SK-N-SH treated with all-trans-retinoic acid at 6 μM for 48 hours (cell line): Measurements from ENCODE around the gene EGLN2.
"Not testable (repeated sequence)": the region's sequence is repeated elsewhere in the genome, so short reads cannot be mapped to it uniquely, and the experiment has no call there.

Experiments used
- BACH2 ChIP-seq: fragments of 250-450 bp; sonication (Bioruptor Pico); IDR thresholded peaks from 2 replicates; pipeline ENCODE4 v1.9.0; 2021; ENCODE audit warnings: mild to moderate bottlenecking, borderline replicate concordance
- GLIS3 ChIP-seq: fragments of 250-450 bp; sonication (Bioruptor Pico); IDR thresholded peaks from 2 replicates; pipeline ENCODE4 v1.5.0; 2020; ENCODE audit warnings: mild to moderate bottlenecking, moderate library complexity
- ISL1 ChIP-seq: fragments of 250-450 bp; sonication (Bioruptor Pico); IDR thresholded peaks from 2 replicates; pipeline ENCODE4 v2.1.2; 2022; ENCODE audit warnings: mild to moderate bottlenecking, moderate library complexity
- RARB ChIP-seq: fragments of 250-450 bp; sonication (Bioruptor Pico); IDR thresholded peaks from 2 replicates; pipeline ENCODE4 v1.8.0; 2021; ENCODE audit warnings: mild to moderate bottlenecking, moderate library complexity
- TCF4 ChIP-seq: fragments of 250-450 bp; sonication (Bioruptor Pico); IDR thresholded peaks from 2 replicates; pipeline ENCODE4 v1.8.0; 2021; ENCODE audit warnings: mild to moderate bottlenecking, moderate library complexity, borderline replicate concordance
- ZFP3 ChIP-seq: fragments of 250-450 bp; sonication (Bioruptor Pico); IDR thresholded peaks from 2 replicates; pipeline ENCODE4 v1.5.0; 2020; ENCODE audit warnings: mild to moderate bottlenecking, moderate library complexity
- TF ChIP-seq, protein P1 (sequence below): fragments of 250-450 bp; sonication (Bioruptor Pico); IDR thresholded peaks from 2 replicates; pipeline ENCODE4 v1.5.0; 2020; ENCODE audit warnings: mild to moderate bottlenecking, moderate library complexity
- TF ChIP-seq, protein P2 (sequence below): fragments of 250-450 bp; sonication (Bioruptor Pico); IDR thresholded peaks from 2 replicates; pipeline ENCODE4 v1.8.0; 2020; ENCODE audit warnings: mild to moderate bottlenecking, moderate library complexity, borderline replicate concordance
- TF ChIP-seq, protein P3 (sequence below): fragments of 250-450 bp; sonication (Bioruptor Pico); IDR thresholded peaks from 2 replicates; pipeline ENCODE4 v1.8.0; 2021; ENCODE audit warnings: low read depth, mild to moderate bottlenecking, moderate library complexity, borderline replicate concordance

DNA sequence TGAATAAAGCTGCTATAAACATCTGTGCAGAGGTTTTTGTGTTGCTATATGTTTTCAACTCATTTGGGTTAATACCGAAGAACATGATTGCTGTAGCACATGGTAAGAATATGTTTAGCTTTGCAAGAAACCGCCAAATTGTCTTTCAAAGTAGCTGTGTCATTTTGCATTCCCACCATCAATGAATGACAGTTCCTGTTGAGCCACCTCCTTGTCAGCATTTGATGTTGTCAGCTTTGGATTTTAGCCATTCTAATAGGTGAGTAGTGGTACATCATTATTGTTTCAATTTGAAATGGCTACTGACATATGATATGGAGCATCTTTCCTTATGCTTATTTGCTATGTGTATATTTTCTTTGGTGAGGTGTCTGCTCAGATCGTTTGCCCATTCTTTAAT lies 43.0 kb downstream of the EGLN2 start:
- not testable (repeated sequence) for TF ChIP-seq ZFP3 (CRISPR knock-in tag); GLIS3 (CRISPR knock-in tag); BACH2; TCF4; RARB (CRISPR knock-in tag); ISL1 (CRISPR knock-in tag)
- TF ChIP-seq, protein P1, sequence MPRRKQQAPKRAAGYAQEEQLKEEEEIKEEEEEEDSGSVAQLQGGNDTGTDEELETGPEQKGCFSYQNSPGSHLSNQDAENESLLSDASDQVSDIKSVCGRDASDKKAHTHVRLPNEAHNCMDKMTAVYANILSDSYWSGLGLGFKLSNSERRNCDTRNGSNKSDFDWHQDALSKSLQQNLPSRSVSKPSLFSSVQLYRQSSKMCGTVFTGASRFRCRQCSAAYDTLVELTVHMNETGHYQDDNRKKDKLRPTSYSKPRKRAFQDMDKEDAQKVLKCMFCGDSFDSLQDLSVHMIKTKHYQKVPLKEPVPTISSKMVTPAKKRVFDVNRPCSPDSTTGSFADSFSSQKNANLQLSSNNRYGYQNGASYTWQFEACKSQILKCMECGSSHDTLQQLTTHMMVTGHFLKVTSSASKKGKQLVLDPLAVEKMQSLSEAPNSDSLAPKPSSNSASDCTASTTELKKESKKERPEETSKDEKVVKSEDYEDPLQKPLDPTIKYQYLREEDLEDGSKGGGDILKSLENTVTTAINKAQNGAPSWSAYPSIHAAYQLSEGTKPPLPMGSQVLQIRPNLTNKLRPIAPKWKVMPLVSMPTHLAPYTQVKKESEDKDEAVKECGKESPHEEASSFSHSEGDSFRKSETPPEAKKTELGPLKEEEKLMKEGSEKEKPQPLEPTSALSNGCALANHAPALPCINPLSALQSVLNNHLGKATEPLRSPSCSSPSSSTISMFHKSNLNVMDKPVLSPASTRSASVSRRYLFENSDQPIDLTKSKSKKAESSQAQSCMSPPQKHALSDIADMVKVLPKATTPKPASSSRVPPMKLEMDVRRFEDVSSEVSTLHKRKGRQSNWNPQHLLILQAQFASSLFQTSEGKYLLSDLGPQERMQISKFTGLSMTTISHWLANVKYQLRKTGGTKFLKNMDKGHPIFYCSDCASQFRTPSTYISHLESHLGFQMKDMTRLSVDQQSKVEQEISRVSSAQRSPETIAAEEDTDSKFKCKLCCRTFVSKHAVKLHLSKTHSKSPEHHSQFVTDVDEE (CRISPR knock-in tag): not testable (repeated sequence)
- TF ChIP-seq, protein P2, sequence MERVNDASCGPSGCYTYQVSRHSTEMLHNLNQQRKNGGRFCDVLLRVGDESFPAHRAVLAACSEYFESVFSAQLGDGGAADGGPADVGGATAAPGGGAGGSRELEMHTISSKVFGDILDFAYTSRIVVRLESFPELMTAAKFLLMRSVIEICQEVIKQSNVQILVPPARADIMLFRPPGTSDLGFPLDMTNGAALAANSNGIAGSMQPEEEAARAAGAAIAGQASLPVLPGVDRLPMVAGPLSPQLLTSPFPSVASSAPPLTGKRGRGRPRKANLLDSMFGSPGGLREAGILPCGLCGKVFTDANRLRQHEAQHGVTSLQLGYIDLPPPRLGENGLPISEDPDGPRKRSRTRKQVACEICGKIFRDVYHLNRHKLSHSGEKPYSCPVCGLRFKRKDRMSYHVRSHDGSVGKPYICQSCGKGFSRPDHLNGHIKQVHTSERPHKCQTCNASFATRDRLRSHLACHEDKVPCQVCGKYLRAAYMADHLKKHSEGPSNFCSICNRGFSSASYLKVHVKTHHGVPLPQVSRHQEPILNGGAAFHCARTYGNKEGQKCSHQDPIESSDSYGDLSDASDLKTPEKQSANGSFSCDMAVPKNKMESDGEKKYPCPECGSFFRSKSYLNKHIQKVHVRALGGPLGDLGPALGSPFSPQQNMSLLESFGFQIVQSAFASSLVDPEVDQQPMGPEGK (CRISPR knock-in tag): not testable (repeated sequence)
- TF ChIP-seq, protein P3, sequence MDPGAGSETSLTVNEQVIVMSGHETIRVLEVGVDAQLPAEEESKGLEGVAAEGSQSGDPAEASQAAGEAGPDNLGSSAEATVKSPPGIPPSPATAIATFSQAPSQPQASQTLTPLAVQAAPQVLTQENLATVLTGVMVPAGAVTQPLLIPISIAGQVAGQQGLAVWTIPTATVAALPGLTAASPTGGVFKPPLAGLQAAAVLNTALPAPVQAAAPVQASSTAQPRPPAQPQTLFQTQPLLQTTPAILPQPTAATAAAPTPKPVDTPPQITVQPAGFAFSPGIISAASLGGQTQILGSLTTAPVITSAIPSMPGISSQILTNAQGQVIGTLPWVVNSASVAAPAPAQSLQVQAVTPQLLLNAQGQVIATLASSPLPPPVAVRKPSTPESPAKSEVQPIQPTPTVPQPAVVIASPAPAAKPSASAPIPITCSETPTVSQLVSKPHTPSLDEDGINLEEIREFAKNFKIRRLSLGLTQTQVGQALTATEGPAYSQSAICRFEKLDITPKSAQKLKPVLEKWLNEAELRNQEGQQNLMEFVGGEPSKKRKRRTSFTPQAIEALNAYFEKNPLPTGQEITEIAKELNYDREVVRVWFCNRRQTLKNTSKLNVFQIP (CRISPR knock-in tag): not testable (repeated sequence)
